Mucosa of gallbladder (tissue), 1 donor: ENCODE data around the gene PPTC7. TPM values are rescaled to one million over a fixed set of nuclear protein-coding genes. Genes with fewer than 3 reads are reported as not detected.
"Not testable (repeated sequence)": the region's sequence is repeated elsewhere in the genome, so short reads cannot be mapped to it uniquely, and the experiment has no call there.

Experiments used
- DNase-seq: peaks from one replicate; pipeline ENCODE4 v3.0.0-alpha.2; 2020; ENCODE audit warnings: low spot score
- total RNA-seq: library from RNA; stranded (reverse); gene quantifications from one replicate; pipeline ENCODE4 v1.2.1, GENCODE V29; 2021
- donor health status: DM: no; HTN: no; CAD: no.

Gene PPTC7
- total RNA-seq, 1 donor from 2014 or later = 18.2 TPM

DNA sequence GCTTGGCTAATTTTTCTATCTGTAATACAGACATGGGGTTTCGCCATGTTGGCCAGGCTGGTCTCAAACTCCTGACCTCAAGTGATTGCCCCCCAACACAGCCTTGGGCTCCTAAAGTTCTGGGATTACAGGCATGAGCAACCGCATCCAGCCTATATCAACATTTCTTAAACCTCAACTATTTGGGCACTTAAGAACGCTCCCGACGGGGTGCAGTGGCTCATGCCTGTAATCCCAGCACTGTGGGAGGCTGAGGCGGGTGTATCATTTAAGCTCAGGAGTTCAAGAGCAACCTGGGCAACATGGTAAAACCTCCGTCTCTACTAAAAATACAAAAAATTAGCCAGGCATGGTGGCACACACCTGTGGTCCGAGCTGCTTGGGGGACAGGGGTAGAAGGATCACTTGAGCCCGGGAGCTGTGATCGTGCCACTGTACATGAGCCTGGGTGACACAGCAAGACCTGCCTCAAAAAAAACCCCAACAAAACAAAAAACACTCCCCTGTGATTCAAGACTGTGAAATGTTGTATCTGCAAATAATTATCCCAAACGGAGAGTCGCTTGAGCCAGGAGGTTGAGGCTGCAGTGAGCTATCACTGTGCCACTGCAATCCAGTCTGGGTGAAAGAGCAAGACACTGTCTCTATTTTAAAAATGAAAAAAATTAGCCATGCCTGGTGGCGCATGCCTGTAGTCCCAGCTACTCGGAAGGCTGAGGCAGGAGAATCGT, 21.5 kb downstream of the PPTC7 start:
- DNase-seq = no peak

DNA sequence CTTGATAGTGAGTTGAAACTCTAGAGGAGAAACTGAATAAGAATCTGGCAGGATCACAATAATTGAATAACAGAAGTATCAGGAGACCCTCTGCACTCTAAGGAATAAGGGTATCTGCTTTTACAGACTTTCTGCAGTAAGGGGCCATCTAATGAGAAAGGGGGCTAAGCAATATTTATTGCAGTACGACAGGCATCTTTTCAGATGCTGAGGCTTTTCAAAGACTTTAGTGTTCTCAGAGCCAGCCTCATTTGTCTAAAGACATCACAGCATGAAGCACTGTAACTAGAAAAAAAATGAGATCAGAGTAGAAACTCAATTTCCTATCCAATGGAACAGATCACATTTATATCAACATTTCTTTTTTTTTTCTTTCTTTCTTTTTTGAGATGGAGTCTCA, 22.2 kb downstream of the PPTC7 start:
- DNase-seq = no peak

DNA sequence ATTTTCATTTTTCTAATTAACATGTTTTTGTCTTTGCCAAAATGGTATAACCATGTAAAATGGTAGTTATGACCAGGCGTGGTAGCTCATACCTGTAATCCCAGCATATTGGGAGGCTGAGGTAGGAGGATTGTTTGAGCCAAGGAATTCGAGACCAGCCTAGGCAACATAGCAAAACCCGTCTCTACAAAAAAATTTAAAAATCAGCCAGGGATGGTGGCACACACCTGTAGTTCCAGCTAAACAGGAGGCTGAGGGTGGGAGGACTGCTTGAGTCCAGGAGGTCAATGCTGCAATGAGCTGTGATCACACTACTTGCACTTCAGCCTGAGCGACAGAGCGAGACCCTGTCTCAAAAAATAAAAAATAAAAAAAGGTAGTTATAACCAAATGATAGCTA, 23.1 kb downstream of the PPTC7 start:
- DNase-seq = no peak

DNA sequence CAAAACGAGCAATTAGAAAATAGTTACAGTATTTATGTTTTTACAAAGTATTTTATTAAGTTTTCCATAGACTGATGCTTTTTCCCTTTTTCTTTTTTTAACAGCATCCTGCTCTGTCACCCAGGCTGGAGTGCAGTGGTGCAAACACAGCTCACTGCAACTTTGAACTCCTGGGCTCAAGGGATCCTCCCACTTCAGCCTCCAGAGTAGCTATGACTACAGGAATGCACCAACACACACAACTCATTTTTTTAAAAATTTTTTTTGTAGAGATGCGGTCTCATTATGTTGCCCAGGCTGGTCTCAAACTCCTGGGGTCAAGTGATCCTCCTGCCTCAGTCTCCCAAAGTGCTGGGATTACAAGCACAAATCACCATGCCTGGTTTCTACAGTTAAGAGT, 24.2 kb downstream of the PPTC7 start:
- DNase-seq = not testable (repeated sequence)

DNA sequence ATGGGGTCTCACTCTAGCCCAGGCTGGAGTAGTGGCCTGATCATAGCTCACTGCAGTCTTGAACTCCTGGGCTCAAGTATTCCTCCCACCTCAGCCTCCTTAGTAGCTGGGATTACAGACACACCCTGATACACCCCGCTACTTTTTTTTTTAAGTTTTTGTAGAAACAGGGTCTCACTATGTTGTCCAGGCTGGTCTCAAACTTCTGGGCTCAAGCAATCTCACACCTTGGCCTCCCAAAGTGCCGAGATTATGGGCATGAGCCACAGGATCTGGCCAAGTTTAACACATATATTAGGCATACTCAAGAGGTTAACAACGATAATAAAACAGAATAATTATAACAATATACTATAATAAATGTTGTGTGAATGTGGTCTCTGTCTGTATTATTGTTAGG, 25.8 kb downstream of the PPTC7 start:
- DNase-seq = no peak

DNA sequence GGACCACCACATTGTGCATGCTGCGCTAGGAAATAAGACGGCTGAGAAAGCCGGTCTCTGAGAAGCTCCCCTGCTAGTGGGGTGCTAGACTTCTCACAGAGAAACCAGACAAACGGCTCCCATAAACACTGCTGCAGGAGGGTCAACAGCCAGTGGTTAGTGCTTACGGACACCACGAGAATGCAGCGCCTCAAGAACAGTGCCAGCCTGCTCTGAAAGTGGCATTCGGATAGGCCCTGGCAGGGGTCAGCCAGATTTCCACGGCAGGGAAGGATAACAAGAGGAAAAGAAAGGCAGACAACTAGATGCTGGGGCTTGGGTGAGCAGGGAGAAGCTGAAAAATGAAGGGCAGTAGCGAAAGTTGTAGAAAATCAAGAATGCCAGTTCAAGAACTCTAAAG, 26.4 kb downstream of the PPTC7 start:
- no peak for DNase-seq

DNA sequence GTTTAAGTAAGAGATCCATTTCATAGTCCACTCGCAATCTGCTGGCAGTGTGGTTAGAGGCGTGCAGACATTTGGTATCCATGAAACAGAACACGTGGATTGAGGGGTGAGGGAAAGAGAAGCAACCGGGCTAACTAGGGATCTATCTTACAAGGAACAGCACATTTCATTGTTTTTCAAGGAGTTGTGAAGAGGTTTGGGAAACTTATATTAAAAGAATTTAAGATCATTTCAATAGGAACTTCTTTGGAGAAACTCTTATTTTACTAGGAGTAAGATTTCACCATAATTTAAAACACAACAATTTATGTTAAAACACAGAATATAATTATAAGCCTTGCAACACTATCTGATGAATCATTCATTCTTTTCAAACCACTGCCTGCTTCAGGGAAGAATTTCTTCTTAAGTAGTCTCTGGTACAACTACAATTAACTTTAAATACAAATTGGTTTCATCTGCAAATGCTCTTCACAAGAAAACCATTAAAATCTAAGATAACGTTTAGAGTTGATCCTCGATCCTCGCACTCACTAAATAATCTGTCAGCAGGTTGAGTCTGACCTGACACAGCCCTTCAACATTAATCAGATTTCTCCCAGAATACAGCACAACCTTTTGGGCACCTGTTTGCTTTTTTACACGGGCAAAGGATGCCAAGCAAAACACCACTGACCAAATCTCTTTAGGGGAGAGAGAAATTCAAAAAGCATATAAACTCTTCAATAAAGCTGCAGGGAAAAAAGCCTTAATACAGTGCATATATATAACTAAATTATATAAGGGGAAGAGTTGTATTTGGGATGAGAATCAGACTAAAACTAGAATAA, 27.3 kb downstream of the PPTC7 start:
- DNase-seq = no peak

DNA sequence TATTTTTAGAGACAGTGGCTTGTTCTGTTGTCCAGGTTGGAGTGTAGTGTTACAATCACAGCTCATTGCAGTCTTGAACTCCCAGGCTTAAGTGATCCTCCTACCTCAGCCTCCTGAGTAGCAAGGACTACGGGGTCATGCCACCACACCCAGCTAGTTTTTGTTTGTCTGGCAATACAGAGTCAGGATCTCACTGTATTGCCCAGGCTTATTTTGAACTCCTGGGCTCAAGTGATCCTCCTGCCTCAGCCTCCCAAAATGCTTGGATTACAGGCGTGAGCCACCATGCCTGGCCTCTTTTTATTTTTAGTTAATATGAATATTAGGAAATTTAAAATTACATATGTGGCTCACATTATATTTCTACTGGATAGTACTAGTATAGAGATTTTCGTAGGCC, 28.9 kb downstream of the PPTC7 start:
- no peak for DNase-seq

DNA sequence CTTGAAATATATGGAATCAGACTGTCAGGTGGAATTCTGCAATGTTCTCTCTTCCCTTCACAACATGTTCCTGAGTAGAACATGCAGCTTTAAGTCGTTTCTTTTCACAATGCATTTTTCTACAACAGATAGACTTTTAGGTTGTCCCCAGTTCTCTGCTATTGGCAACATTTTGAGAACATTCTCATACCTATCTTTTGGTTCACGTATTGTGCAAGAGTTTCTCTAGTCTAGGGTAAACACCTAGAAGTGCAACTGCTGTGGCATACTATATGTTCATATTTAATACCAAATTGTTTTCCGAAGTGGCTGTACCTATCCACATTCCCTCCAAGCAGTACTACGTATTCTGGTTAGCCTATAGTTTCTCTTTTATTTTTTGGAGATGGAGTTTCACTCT, 32.1 kb downstream of the PPTC7 start:
- no peak for DNase-seq

DNA sequence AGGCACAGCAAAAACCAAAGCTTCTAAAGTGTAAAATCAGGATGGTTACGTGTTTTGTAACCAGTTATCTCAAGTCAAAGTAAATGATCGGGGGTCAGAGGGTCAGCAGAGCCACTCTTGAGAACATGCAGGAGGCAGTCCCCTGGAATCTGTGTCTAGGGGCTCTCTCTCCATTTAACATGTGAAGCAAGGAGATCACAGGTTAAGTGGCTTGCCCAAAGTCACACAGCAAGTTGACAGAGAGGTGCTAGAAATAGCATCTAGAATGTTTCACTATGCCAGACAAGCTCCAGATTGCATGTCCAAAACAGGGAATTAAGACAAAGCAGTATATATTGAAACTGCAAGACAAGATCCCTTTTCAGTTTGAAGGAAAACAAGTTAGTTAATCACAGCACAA, 33.4 kb downstream of the PPTC7 start:
- DNase-seq = no peak

DNA sequence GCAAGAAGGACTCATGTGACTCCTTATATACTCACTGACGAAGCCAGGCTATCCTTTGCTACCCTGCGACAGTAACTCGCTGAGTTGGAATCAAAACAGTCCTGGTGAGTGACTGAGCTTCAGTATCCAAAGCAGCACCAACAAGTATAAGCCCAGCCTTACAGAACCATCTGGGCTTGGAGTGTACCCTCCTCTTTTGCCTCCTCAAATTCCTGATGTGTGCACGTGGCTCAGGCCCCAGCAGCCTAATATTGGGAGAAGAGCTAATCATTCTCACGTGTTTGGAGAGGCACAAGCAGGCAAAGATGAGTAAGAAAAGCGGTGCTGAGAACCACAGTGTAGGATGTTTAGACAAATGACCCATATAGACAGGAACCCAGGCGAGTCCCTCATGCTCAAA, 34.4 kb downstream of the PPTC7 start:
- no peak for DNase-seq

DNA sequence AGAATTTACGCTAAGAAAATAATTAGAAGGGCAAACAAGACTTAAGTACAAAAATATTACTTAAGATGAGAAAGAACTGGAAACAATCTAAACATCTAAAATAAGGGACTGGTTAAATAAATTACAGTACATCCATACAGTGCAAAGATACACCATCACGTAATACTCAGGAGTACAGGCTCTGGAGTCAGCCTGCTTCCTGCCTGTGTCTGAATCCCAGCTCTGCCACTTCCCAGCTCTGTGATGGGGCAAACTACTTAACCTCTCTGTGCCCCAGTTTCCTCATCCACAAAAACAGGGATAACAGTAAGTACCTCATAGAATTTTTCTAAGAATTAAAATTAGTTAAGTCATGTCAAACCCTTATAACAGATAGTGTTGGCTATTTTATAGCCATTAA, 36.0 kb downstream of the PPTC7 start:
- DNase-seq = no peak

DNA sequence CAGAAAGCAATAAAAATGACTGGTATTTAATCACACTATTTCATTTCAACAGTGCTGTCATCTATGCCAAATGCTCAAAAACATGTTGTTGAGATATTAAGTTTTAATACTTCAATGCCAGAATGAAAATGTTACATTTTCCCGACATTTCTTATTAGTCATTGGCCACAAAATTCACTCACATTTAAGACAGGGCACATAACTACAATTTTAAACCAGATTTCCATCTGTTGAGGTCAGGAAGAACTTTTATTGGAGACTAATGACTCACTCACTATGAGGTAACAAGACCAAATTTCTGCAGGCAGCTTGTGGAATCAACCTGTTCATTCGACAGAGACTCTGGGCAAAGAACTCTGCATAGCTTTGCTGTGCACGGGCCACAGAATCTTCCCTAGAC, 36.8 kb downstream of the PPTC7 start:
- no peak for DNase-seq

DNA sequence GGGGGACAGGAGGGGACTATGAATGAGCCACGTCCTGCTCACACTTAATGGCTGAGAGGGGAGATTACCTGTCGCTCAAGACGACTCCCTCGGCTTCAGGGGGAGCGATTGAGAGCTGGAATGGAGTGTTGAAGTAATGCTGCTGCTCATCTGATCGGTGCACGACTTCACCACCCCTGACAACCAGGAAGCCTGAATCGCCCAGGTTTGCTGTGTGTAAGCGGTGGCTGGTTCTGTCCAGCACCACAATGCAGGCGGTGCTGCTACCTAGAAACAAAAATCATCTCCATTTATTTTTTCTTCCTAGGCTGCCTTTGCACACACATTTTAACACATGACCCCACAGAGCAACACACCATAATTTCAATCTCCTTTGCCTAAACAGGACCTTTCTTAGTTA, 37.3 kb downstream of the PPTC7 start:
- no peak for DNase-seq

DNA sequence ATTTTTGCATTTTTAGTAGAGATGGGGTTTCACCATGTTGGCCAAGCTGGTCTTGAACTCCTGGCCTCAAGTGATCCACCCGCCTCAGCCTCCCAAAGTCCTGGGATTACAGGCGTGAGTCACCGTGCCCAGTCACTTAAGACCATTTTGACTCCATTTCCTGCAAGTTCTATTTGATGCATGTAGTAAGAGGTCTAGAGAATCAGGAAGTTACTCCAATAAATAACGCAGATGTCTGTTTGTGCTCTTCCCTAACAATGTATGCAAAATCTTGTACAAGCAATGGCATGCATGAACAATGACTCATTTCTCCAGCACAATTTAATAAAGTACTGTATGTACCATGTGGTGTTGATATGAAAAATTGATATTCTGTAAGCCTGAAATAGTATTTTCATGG, 37.9 kb downstream of the PPTC7 start:
- not testable (repeated sequence) for DNase-seq

DNA sequence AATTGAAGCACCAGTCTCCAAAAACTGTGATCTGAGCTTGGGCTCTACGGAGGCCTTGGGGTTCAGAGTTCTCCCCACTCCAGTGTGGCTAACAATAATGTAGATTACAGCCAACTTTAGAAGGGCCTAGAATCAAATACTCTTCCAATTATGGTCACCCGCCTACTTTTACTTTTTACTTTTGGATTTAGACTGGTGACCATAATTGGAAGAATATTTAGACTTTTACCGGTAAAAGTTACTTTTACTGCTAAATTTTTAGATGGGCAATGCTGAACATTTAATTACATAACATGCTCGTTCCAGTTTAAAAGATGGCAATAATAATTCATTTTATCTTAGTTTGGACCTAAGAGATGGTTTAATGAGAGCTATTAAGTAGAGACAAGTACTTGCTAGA, 39.2 kb downstream of the PPTC7 start:
- DNase-seq = no peak

DNA sequence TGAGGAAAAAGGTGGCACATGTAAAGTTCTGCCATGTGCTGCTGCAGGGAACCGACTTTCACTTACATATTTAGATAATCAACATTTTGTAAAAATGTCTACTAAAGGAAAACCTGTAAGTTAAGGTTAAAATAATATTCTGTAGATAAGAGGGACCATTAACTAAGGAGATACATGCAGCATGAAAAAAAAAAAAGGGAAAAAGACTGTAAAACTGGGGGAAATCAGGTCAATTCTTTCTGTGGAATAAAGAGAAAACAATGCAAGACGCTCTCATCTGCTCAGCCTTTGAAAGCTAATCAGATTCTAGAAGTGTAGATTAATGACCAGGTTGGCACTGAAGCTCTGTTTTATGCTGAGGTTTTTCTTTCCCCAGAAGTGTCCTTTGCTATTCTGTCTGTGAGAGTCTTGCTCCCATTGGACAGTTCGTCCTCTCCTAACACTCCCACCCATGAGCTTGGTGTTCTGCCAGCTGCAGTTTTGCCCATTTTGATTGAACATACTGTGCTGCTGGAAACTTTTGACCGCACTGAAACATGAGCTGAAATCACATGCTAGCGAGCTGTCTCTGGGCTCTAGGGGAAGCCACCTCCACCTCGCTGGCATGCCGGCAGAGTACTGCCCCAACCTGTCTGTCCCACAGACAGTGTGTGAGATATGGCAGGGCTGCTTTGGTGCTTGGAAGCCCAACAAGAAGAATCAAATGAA, 39.7 kb downstream of the PPTC7 start:
- peak; percentile 81 for DNase-seq

DNA sequence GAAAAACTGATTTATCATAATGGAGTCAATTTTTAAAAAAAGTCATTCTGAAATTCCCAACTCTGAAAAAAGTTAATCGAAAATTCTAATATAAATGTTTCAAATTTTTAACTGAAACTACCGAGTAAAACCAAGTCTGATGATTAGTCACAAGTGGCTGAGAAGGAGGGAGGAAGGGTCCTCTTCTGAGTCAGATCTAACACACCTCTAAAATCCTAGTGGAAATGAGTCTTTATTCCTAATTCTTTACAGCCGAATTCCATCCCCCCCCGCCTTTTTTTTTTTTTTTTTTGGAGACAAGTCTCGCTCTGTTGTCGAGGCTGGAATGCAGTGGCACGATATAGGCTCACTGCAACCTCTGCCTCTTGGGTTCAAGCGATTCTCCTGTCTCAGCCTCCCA, 43.1 kb downstream of the PPTC7 start:
- DNase-seq = no peak

DNA sequence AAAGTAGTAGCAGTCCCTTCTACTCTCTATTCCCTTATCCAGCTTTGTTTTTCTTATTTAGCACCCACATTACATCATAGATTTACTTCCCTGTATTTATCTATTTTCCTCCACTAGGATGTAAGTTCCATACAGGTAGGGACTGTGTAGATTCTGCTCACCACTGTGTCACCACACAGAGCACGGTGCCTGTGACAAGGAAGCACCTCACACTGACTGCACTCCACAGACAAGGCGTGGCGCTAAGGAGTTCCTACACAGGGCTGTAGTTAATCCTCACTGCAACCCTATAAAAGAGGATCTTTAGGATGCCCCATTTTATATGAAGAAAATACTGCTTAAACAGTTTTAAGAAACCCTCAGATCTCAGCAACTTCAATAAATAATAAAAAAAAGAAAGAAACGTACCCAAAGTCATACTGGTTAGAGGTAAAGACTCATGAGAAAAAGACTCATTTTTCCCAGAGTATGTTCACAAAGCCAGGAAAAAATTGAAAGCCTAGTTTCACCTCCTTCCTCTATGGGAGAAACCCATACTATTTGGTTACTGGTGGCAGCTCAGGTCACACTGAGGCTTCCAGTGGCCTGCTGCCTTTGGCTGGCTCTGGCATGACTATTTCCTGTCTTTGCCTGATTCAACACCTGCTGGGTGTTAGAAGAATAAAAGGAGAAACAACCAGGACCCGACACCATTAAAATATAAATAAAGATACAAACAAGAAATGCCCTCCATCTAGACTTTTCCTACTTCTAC, 44.1 kb downstream of the PPTC7 start:
- no peak for DNase-seq

DNA sequence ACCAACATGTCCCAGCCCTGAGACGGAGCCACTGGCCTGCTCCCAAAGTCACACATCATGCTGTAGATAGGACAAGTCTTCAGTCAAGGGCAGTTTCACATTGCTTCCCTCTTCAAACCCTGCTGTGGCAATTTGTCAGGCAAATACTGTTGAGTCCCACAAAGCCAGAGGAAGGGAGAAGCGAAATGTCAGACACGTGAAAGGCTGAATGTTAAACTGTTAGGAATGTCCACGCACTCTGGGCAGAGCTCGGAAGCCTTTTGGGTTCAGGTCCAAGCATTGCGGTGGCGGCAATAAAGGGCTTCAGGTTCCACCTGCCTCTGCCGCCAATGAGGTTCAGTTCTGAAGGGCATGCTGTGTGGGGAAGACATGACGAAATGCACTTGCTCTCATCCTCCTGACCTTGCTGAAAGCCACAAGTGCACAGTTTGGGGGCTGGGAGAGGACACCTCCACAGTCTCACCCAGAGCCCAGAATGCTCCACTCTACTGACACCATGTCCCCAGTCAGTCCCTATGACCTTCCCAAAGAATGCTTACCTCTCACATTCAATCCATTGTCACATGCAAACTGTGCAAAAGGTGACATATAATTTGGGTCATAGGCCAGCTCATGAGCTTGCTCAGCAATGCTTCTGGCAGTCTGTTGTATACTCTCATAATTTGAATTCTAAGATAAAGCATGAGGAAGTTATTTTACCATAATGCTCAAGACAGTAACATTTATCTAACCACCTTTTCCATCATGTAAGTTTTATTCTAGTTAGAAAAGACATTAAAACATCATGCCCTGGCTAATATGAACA, 45.3 kb downstream of the PPTC7 start:
- DNase-seq = no peak
